T-helper 1 cell treated with Interleukin-12 subunit alpha and Interleukin-12 subunit beta and Interleukin-4 antibody, amounts not matched to agents 30 μg/mL and 1 μg/mL, for 36 hours (primary cell): ENCODE measurements around the gene PRAMEF12.
"Not testable (repeated sequence)": the region's sequence is repeated elsewhere in the genome, so short reads cannot be mapped to it uniquely, and the experiment has no call there.

ENCODE experiments used
- H3K27ac Mint-ChIP-seq: one replicate; pipeline ENCODE4 v1.8.0; 2021; ENCODE audit warnings: mild to moderate bottlenecking, mixed read lengths
- H3K27me3 Mint-ChIP-seq: one replicate; pipeline ENCODE4 v1.8.0; 2021; ENCODE audit warnings: low read depth, mixed read lengths
- H3K36me3 Mint-ChIP-seq: one replicate; pipeline ENCODE4 v1.8.0; 2021; ENCODE audit warnings: low read depth, mixed read lengths
- H3K4me1 Mint-ChIP-seq: one replicate; pipeline ENCODE4 v1.8.0; 2021; ENCODE audit warnings: low read depth, mixed read lengths
- H3K4me3 Mint-ChIP-seq: one replicate; pipeline ENCODE4 v1.8.0; 2021; ENCODE audit warnings: mild to moderate bottlenecking, moderate library complexity, mixed read lengths
- H3K9me3 Mint-ChIP-seq: one replicate; pipeline ENCODE4 v1.8.0; 2021; ENCODE audit warnings: mixed read lengths

PRAMEF12 gene

GRCh38 chr1:12773438-12773837 is at the start of gene PRAMEF12:
Gene PRAMEF12, plus strand, starts transcription at chr1:12773738. Its CDS starts 1,130 bp downstream, at chr1:12774868.
- Mint-ChIP-seq H3K27ac (no peak within 1 kb of the TSS), H3K4me3 (no peak within 1 kb of the TSS), H3K4me1 (no peaks in the 10 kb centered on the region), H3K9me3 (no peaks in the 10 kb centered on the region), H3K27me3 (no peaks in the 10 kb centered on the region), H3K36me3 (no peaks in the 10 kb centered on the region)

- H3K9me3 Mint-ChIP-seq = peaks cover 15% of the 10 kb centered on the region
- no peaks in the 10 kb centered on the region for H3K36me3 Mint-ChIP-seq
- no peaks in the 10 kb centered on the region for H3K4me1 Mint-ChIP-seq
- no peak overlapping the region for H3K4me3 Mint-ChIP-seq
- no peak overlapping the region for H3K27ac Mint-ChIP-seq
- peaks cover 37% of the 10 kb centered on the region for H3K27me3 Mint-ChIP-seq
Measured at GRCh38 chr1:12728391-12728790, 45.1 kb upstream of the PRAMEF12 start.

- no peaks in the 10 kb centered on the region for H3K4me1 Mint-ChIP-seq
- H3K36me3 Mint-ChIP-seq = no peaks in the 10 kb centered on the region
- no peak overlapping the region for H3K27ac Mint-ChIP-seq
- peaks cover 51% of the 10 kb centered on the region for H3K27me3 Mint-ChIP-seq
- peaks cover 15% of the 10 kb centered on the region for H3K9me3 Mint-ChIP-seq
- H3K4me3 Mint-ChIP-seq = no peak overlapping the region
Measured at GRCh38 chr1:12730156-12730555, 43.4 kb upstream of the PRAMEF12 start.

- peaks cover 56% of the 10 kb centered on the region for H3K27me3 Mint-ChIP-seq
- not testable (repeated sequence) for H3K4me1 Mint-ChIP-seq
Measured at GRCh38 chr1:12731084-12731483, 42.5 kb upstream of the PRAMEF12 start.

GRCh38 chr1:12734651-12735050 is 38.9 kb upstream of the PRAMEF12 start:
- Mint-ChIP-seq H3K27ac (no peak overlapping the region), H3K36me3 (no peaks in the 10 kb centered on the region), H3K27me3 (peaks cover 58% of the 10 kb centered on the region), H3K4me1 (no peaks in the 10 kb centered on the region), H3K9me3 (peaks cover 28% of the 10 kb centered on the region), H3K4me3 (no peak overlapping the region)

More at GRCh38 chr1:12731084-12731483, 42.5 kb upstream of the PRAMEF12 start:
- H3K27ac Mint-ChIP-seq, H3K4me3 Mint-ChIP-seq, H3K36me3 Mint-ChIP-seq: not testable (repeated sequence)
- peaks cover 20% of the 10 kb centered on the region for H3K9me3 Mint-ChIP-seq

GRCh38 chr1:12738934-12739333 is 34.6 kb upstream of the PRAMEF12 start:
- Mint-ChIP-seq H3K4me1 (no peaks in the 10 kb centered on the region), H3K27me3 (peaks cover 29% of the 10 kb centered on the region), H3K4me3 (no peak overlapping the region), H3K9me3 (peaks cover 13% of the 10 kb centered on the region), H3K36me3 (no peaks in the 10 kb centered on the region), H3K27ac (no peak overlapping the region)

DNA sequence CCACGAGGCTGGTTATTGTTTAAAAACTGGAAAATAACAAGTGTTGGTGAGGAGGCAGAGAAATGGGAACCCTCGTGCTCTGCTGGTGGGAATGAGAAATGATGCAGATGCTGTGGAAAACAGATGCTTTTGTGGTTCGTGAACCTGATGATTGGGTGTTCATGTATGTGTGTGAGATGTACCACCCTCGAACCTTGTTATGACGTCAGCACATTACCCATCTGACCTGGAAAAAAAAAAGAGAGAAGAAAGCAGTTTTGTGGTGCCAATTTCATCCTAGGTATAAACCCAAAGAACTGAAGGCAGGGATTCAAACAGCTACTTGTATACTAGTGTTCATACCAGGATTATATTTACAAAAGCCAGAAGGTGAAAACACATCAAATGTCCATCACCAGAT is 33.9 kb upstream of the PRAMEF12 start:
- H3K27me3 Mint-ChIP-seq = peaks cover 27% of the 10 kb centered on the region
- no peak overlapping the region for H3K4me3 Mint-ChIP-seq
- H3K4me1 Mint-ChIP-seq = no peaks in the 10 kb centered on the region
- H3K27ac Mint-ChIP-seq = no peak overlapping the region
- H3K9me3 Mint-ChIP-seq = peaks cover 13% of the 10 kb centered on the region
- no peaks in the 10 kb centered on the region for H3K36me3 Mint-ChIP-seq

DNA sequence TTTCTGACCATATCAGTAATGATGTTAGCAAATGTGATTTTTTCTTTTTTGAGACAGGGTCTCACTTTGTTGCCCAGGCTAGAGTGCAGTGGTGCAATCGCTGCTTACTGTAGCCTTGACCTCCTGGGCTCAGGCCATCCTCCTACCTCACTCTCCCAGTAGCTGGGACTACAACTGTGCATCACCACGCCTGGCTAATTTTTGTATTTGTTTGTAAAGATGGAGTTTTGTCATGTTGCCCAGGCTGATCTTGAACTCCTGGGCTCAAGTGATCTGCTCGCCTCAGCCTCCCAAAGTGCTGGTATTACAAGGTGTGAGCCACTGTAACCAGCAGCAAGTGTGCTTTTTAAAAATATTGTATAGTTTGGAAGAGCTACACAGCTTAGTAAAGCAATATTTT is 31.6 kb upstream of the PRAMEF12 start:
- H3K36me3 Mint-ChIP-seq = no peaks in the 10 kb centered on the region
- peaks cover 6% of the 10 kb centered on the region for H3K4me1 Mint-ChIP-seq
- H3K9me3 Mint-ChIP-seq = peaks cover under 1% of the 10 kb centered on the region
- peaks cover 19% of the 10 kb centered on the region for H3K27me3 Mint-ChIP-seq
- H3K27ac Mint-ChIP-seq = no peak overlapping the region
- H3K4me3 Mint-ChIP-seq = no peak overlapping the region

- peaks cover 2% of the 10 kb centered on the region for H3K36me3 Mint-ChIP-seq
Measured at GRCh38 chr1:12745126-12745991, 28.2 kb upstream of the PRAMEF12 start.

GRCh38 chr1:12745992-12746323 is 27.6 kb upstream of the PRAMEF12 start, which contains the start of gene CFAP107:
Gene CFAP107, plus strand, starts transcription at chr1:12746200. Its CDS starts 231 bp downstream, at chr1:12746431.
- Mint-ChIP-seq H3K4me3 (no peak within 1 kb of the TSS), H3K27ac (no peak within 1 kb of the TSS), H3K36me3 (peaks cover 2% of the 10 kb centered on the region), H3K9me3 (peaks cover 29% of the 10 kb centered on the region), H3K27me3 (peaks cover 32% of the 10 kb centered on the region), H3K4me1 (peaks cover 6% of the 10 kb centered on the region)

More at GRCh38 chr1:12745126-12745991, 28.2 kb upstream of the PRAMEF12 start:
- no peak overlapping the region for H3K27ac Mint-ChIP-seq
- H3K4me1 Mint-ChIP-seq = peaks cover 6% of the 10 kb centered on the region
- peaks cover 27% of the 10 kb centered on the region for H3K27me3 Mint-ChIP-seq
- peaks cover 27% of the 10 kb centered on the region for H3K9me3 Mint-ChIP-seq
- H3K4me3 Mint-ChIP-seq = no peak overlapping the region

GRCh38 chr1:12748778-12749355 is 24.7 kb upstream of the PRAMEF12 start:
- Mint-ChIP-seq H3K4me3 (no peak overlapping the region), H3K4me1 (peaks cover 6% of the 10 kb centered on the region)

DNA sequence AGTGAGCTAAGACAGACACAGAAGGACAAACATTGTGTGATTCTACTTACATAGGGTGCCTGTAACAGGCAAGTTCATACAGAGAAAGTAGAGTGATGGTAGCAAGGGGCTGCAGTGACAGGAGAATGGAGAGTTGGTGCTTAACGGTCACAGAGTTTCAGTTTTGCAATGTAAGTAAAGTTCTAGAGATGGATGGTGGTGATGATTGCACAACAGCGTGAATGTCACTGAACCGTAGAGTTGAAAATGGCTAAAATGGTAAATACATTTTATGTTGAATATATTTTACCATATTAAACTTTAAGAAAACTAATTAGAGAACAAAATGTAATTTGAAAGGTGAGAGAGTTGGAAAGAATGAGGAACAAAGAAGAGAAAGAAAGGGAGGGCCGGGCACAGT is 18.8 kb upstream of the PRAMEF12 start:
- H3K27me3 Mint-ChIP-seq = peaks cover 26% of the 10 kb centered on the region
- no peak overlapping the region for H3K4me3 Mint-ChIP-seq
- H3K9me3 Mint-ChIP-seq = peaks cover 8% of the 10 kb centered on the region
- H3K4me1 Mint-ChIP-seq = no peaks in the 10 kb centered on the region
- H3K36me3 Mint-ChIP-seq = no peaks in the 10 kb centered on the region
- no peak overlapping the region for H3K27ac Mint-ChIP-seq

More at GRCh38 chr1:12748778-12749355, 24.7 kb upstream of the PRAMEF12 start:
- Mint-ChIP-seq H3K27me3 (peaks cover 43% of the 10 kb centered on the region), H3K36me3 (peaks cover 2% of the 10 kb centered on the region), H3K27ac (no peak overlapping the region), H3K9me3 (peaks cover 29% of the 10 kb centered on the region)

GRCh38 chr1:12756273-12756672 is 17.3 kb upstream of the PRAMEF12 start:
- Mint-ChIP-seq H3K9me3 (no peaks in the 10 kb centered on the region), H3K27ac (no peak overlapping the region), H3K4me1 (no peaks in the 10 kb centered on the region), H3K36me3 (no peaks in the 10 kb centered on the region), H3K27me3 (peaks cover 16% of the 10 kb centered on the region), H3K4me3 (no peak overlapping the region)

- Mint-ChIP-seq H3K27me3 (peaks cover 16% of the 10 kb centered on the region), H3K9me3 (no peaks in the 10 kb centered on the region), H3K27ac (no peak overlapping the region), H3K4me3 (no peak overlapping the region), H3K4me1 (no peaks in the 10 kb centered on the region), H3K36me3 (no peaks in the 10 kb centered on the region)
Measured at GRCh38 chr1:12756768-12757413, 16.6 kb upstream of the PRAMEF12 start.

DNA sequence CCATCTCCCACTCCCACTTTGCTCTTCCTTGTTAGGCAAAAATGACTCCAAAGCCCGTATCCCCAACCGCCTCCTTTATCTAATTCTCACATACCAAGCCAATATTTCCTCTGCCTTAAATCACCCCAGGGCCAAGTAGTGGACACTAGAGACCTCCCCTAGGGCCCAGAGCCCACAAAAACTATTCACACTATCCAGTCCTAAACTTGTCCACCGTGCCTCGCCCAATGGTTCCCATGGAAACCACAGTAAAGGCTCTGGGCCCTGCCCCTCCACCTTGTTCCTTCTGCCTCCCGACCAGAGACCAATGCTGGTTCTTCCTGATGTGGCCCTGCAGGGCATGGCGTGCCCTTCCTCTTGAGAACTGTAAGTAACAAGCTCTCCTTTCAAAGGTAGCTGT is 15.7 kb upstream of the PRAMEF12 start:
- Mint-ChIP-seq H3K27me3 (peaks cover 16% of the 10 kb centered on the region), H3K4me1 (no peaks in the 10 kb centered on the region), H3K36me3 (no peaks in the 10 kb centered on the region), H3K4me3 (no peak overlapping the region), H3K27ac (no peak overlapping the region), H3K9me3 (no peaks in the 10 kb centered on the region)
